Measurements from ENCODE around the gene STRN3. TPM values are rescaled to one million over a fixed set of nuclear protein-coding genes. Genes with fewer than 3 reads are reported as not detected.
A peak's percentile ranks its signal among the peaks of the same experiment; 100 is the strongest.

STRN3 gene
- total RNA-seq, 1 donor from 2014 or later: 39.5 TPM

DNA sequence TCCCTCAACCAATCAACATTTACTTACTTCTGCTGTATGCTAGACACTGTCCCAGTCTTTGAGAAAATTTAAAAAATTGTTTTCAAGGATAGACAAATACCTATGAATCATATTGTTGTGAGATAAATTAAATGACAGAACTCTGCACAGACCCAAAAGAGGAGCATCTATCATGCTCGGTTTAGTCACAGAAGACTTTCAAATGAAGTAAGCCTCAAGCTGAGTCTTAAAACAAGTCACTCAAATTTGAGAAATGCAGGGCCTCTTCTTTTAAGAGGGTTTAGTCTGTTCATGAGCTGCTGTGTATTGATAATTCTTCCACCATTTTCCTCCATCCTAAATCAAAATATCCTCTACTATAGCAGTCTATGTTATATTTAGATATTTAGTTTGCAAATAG, 176.2 kb downstream of the STRN3 start:
- no peak overlapping the region for H3K4me3 Mint-ChIP-seq (ENCODE audit: unreplicated experiment)

DNA sequence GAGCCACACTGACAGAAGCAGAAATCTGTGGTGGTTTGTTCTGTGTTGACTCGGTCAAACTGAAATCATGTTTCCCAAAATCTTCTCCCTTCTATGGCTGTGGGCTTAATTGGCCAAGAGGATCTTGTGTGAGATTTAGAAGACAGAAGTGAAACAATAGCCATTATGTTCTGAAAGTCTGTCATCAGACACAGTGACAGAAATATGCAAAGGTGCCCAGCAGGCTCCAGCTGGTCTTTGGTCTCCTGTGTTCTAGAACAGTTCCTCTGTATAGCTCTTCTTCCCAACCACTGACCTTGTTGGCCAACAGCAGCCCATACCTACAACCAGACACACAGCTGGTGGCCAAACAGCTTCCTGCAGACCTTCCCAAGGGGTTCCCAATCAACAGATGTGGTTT, 176.8 kb downstream of the STRN3 start:
- no peak overlapping the region for H3K4me3 Mint-ChIP-seq (ENCODE audit: unreplicated experiment)
- H3K27me3 Mint-ChIP-seq (ENCODE audit: low read depth): peaks cover 42% of the 10 kb centered on the region
- H3K27ac Mint-ChIP-seq (ENCODE audit: unreplicated experiment): no peak overlapping the region

More for the DNA sequence above, 176.2 kb downstream of the STRN3 start:
- Mint-ChIP-seq H3K27ac (ENCODE audit: unreplicated experiment) (no peak overlapping the region), H3K9me3 (ENCODE audit: low read depth) (no peaks in the 10 kb centered on the region), H3K36me3 (ENCODE audit: low read depth) (no peaks in the 10 kb centered on the region), H3K27me3 (ENCODE audit: low read depth) (peaks cover 41% of the 10 kb centered on the region), H3K4me1 (ENCODE audit: low read depth) (no peaks in the 10 kb centered on the region)
- DNase-seq (ENCODE audit: low spot score): no peak
- TF ChIP-seq, protein P1, sequence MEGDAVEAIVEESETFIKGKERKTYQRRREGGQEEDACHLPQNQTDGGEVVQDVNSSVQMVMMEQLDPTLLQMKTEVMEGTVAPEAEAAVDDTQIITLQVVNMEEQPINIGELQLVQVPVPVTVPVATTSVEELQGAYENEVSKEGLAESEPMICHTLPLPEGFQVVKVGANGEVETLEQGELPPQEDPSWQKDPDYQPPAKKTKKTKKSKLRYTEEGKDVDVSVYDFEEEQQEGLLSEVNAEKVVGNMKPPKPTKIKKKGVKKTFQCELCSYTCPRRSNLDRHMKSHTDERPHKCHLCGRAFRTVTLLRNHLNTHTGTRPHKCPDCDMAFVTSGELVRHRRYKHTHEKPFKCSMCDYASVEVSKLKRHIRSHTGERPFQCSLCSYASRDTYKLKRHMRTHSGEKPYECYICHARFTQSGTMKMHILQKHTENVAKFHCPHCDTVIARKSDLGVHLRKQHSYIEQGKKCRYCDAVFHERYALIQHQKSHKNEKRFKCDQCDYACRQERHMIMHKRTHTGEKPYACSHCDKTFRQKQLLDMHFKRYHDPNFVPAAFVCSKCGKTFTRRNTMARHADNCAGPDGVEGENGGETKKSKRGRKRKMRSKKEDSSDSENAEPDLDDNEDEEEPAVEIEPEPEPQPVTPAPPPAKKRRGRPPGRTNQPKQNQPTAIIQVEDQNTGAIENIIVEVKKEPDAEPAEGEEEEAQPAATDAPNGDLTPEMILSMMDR (IDR thresholded peaks at IDR 0.05): no peak

DNA sequence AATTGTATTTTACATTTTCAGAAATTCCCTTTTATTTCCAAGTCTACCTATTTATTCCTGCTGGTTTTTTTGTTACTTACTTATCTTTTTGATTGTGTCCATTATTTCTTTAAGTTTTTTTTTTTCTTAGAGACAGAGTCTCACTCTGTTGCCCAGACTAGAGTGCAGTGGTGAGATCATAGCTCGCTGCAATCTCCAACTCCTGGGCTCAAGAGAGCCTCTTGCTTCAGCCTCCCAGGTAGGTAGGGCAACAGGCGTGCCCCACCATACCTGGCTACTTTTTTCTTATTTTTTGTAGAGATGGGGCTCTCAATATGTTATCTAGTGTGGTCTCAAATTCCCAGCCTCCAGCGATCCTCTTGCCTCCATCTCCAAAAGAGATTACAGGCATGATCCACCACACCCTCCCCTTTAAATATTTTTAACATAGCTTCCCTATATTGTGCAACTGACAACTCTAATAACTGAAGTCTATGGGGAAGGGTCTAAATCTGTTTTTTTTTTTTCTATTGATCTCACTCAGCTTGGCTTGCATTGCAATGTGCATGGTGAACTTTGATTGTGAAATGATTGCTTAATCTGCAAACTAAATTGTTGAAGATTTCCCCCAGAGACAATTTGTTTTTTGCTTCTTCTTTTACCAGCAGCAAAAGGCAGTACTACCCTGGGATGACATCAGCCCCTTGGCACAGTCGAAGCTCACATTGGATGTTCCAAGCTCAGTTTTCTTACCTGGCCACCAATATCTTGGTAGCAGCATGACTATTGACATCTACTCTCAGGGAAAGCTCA, 177.5 kb downstream of the STRN3 start:
- H3K27ac Mint-ChIP-seq (ENCODE audit: unreplicated experiment): no peak overlapping the region
- peaks cover 4% of the 10 kb centered on the region for H3K9me3 Mint-ChIP-seq (ENCODE audit: low read depth)
- H3K4me3 Mint-ChIP-seq (ENCODE audit: unreplicated experiment): no peak overlapping the region
- TF ChIP-seq, protein P1 (IDR thresholded peaks at IDR 0.05): no peak
- H3K4me1 Mint-ChIP-seq (ENCODE audit: low read depth): no peaks in the 10 kb centered on the region
- no peak for DNase-seq (ENCODE audit: low spot score)
- H3K27me3 Mint-ChIP-seq (ENCODE audit: low read depth): peaks cover 44% of the 10 kb centered on the region
- H3K36me3 Mint-ChIP-seq (ENCODE audit: low read depth): no peaks in the 10 kb centered on the region

More for the DNA sequence above, 176.8 kb downstream of the STRN3 start:
- DNase-seq (ENCODE audit: low spot score): no peak
- H3K36me3 Mint-ChIP-seq (ENCODE audit: low read depth): no peaks in the 10 kb centered on the region
- H3K9me3 Mint-ChIP-seq (ENCODE audit: low read depth): peaks cover 2% of the 10 kb centered on the region
- no peaks in the 10 kb centered on the region for H3K4me1 Mint-ChIP-seq (ENCODE audit: low read depth)
- TF ChIP-seq, protein P1 (IDR thresholded peaks at IDR 0.05): no peak

Small RNA genes lying within 50 kb of the gene (microRNA-seq; reads per million reads assigned to microRNA genes)
- gene MIR624 (ENCODE audit: borderline number of aligned reads): 15.0 reads per million, percentile 29 among the genes with 10 or more reads in this experiment

Other genes starting within 250 kb of the STRN3 start
- gene COCH, start 151.8 kb downstream of the STRN3 start, total RNA-seq: 4.2 to 15.6 TPM (median 14.7 TPM) in 3 replicates
- 4.4 to 8.5 TPM (median 5.3 TPM) in 3 replicates for gene AP4S1, start 730 bp downstream of the STRN3 start, total RNA-seq
- 142 to 178 TPM (median 146 TPM) in 3 replicates for gene HECTD1, start 181.4 kb upstream of the STRN3 start, total RNA-seq

Data from chondrocyte (in vitro differentiated cells).